A549 treated with RU486 at 1 μM for 4 hours (cell line): ENCODE data around the gene LSMEM2. TPM values are rescaled to one million over a fixed set of nuclear protein-coding genes. Genes with fewer than 3 reads are reported as not detected.

ENCODE experiments used
- total RNA-seq: library from RNA; stranded (reverse); fragments of 200-300 nt; extraction: Qiagen RNA extraction; gene quantifications from 5 replicates; pipeline ENCODE4 v1.2.3, GENCODE V29; 2022; ENCODE audit warnings: low read depth

Gene LSMEM2
- 0.13 TPM in 1 of 5 replicates, not detected in the others for total RNA-seq

GRCh38 chr3:50278880-50279224 is at the start of gene LSMEM2:
Gene LSMEM2 (plus strand): TSS chr3:50279087. CDS start chr3:50279114, 27 bp downstream.

GRCh38 chr3:50235716-50236483 is 43.0 kb upstream of the LSMEM2 start, which contains the start of gene GNAI2:
Gene GNAI2 (plus strand): TSS chr3:50236204. CDS start chr3:50236336, 132 bp downstream.

GRCh38 chr3:50268703-50269451 is 10.0 kb upstream of the LSMEM2 start, which contains the start of gene SEMA3B:
Gene SEMA3B (plus strand): TSS chr3:50269147. CDS start chr3:50269241, 94 bp downstream.

GRCh38 chr3:50292159-50293078 is 13.5 kb downstream of the LSMEM2 start, which contains the start of gene IFRD2:
Gene IFRD2 (minus strand): TSS chr3:50292429. CDS start chr3:50292274, 155 bp downstream.

GRCh38 chr3:50298836-50299637 is 20.1 kb downstream of the LSMEM2 start, which contains the start of the genes HYAL3 and NAA80:
Gene HYAL3 (minus strand): TSS chr3:50299405. CDS start chr3:50295602, 3,803 bp downstream.
Gene NAA80 (minus strand): TSS chr3:50299405. CDS start chr3:50297463, 1,942 bp downstream.

GRCh38 chr3:50303013-50303815 is 24.3 kb downstream of the LSMEM2 start, which contains the start of gene HYAL1:
Gene HYAL1 (minus strand): TSS chr3:50303574. CDS start chr3:50302956, 618 bp downstream.

GRCh38 chr3:50322386-50323091 is 43.7 kb downstream of the LSMEM2 start, which contains the start of gene HYAL2:
Gene HYAL2 (minus strand): TSS chr3:50322745. CDS start chr3:50320489, 2,256 bp downstream.

GRCh38 chr3:50327943-50328691 is 49.2 kb downstream of the LSMEM2 start, which contains the start of gene TUSC2:
Gene TUSC2 (minus strand): TSS chr3:50328223. CDS start chr3:50328099, 124 bp downstream.

Other genes starting within 250 kb of the LSMEM2 start
- 29.4 to 36.2 TPM (median 32.1 TPM) in 5 replicates for gene RBM5, start 190.2 kb upstream of the LSMEM2 start, total RNA-seq
- 6.6 to 12.1 TPM (median 10.9 TPM) in 5 replicates for gene SEMA3F, start 123.8 kb upstream of the LSMEM2 start, total RNA-seq
- not detected in 5 replicates for gene GNAT1, start 87.5 kb upstream of the LSMEM2 start, total RNA-seq
- gene SLC38A3, start 73.8 kb upstream of the LSMEM2 start, total RNA-seq = 0.05 to 0.32 TPM (median 0.10 TPM) in 3 of 5 replicates, not detected in the others
- 31.9 to 44.2 TPM (median 43.1 TPM) in 5 replicates for gene GNAI2, start 42.9 kb upstream of the LSMEM2 start, total RNA-seq
- gene SEMA3B, start 9.9 kb upstream of the LSMEM2 start, total RNA-seq = 5.2 to 10.2 TPM (median 6.5 TPM) in 5 replicates
- gene IFRD2, start 13.3 kb downstream of the LSMEM2 start, total RNA-seq = 73.1 to 92.6 TPM (median 90.1 TPM) in 5 replicates
- gene HYAL3, start 20.3 kb downstream of the LSMEM2 start, total RNA-seq = 5.4 to 9.6 TPM (median 7.6 TPM) in 5 replicates
- gene NAA80, start 20.3 kb downstream of the LSMEM2 start, total RNA-seq = 3.4 to 6.7 TPM (median 5.9 TPM) in 5 replicates
- gene HYAL1, start 24.5 kb downstream of the LSMEM2 start, total RNA-seq = 0.27 to 0.50 TPM (median 0.45 TPM) in 5 replicates
- gene HYAL2, start 43.7 kb downstream of the LSMEM2 start, total RNA-seq = 18.0 to 26.2 TPM (median 24.2 TPM) in 5 replicates
- 23.2 to 42.9 TPM (median 38.6 TPM) in 5 replicates for gene TUSC2, start 49.1 kb downstream of the LSMEM2 start, total RNA-seq
- 15.6 to 21.0 TPM (median 20.4 TPM) in 5 replicates for gene RASSF1, start 61.7 kb downstream of the LSMEM2 start, total RNA-seq
- 0.87 to 1.4 TPM (median 1.1 TPM) in 5 replicates for gene ZMYND10, start 66.6 kb downstream of the LSMEM2 start, total RNA-seq
- 10.9 to 13.8 TPM (median 11.9 TPM) in 5 replicates for gene NPRL2, start 71.7 kb downstream of the LSMEM2 start, total RNA-seq
- gene CYB561D2, start 71.8 kb downstream of the LSMEM2 start, total RNA-seq = 14.3 to 23.8 TPM (median 20.5 TPM) in 5 replicates
- 34.2 to 49.4 TPM (median 44.2 TPM) in 5 replicates for gene TMEM115, start 80.4 kb downstream of the LSMEM2 start, total RNA-seq
- gene CACNA2D2, start 224.5 kb downstream of the LSMEM2 start, total RNA-seq = 0.25 to 0.75 TPM (median 0.58 TPM) in 5 replicates